GM19193 (cell line): Measurements from ENCODE around the gene TRIM10.

Experiments used
- POLR2A ChIP-seq: IDR thresholded peaks from 4 replicates; pipeline ENCODE4 v1.6.1; 2011; ENCODE audit not compliant: insufficient read depth, insufficient read length; ENCODE audit errors: extremely low read depth

Gene TRIM10

GRCh38 chr6:30162265-30163089, 1.5 kb upstream of the TRIM10 start:
- TF ChIP-seq POLR2A, result no peak

GRCh38 chr6:30160008-30160784, 815 bp downstream of the TRIM10 start:
- TF ChIP-seq POLR2A, result no peak

GRCh38 chr6:30158475-30159040, 2.5 kb downstream of the TRIM10 start:
- no peak for TF ChIP-seq POLR2A

GRCh38 chr6:30157999-30158398, 3.0 kb downstream of the TRIM10 start:
- no peak for TF ChIP-seq POLR2A

GRCh38 chr6:30157581-30157980, 3.4 kb downstream of the TRIM10 start:
- TF ChIP-seq POLR2A, result no peak

GRCh38 chr6:30156774-30157173, 4.2 kb downstream of the TRIM10 start:
- TF ChIP-seq POLR2A, result no peak

GRCh38 chr6:30156262-30156599, 4.8 kb downstream of the TRIM10 start:
- no peak for TF ChIP-seq POLR2A

GRCh38 chr6:30155520-30156261, 5.3 kb downstream of the TRIM10 start:
- no peak for TF ChIP-seq POLR2A

GRCh38 chr6:30154709-30155519, 6.1 kb downstream of the TRIM10 start:
- no peak for TF ChIP-seq POLR2A

- no peak for TF ChIP-seq POLR2A
Observed at GRCh38 chr6:30154061-30154460, 7.0 kb downstream of the TRIM10 start.

GRCh38 chr6:30152910-30153610, 8.0 kb downstream of the TRIM10 start:
- no peak for TF ChIP-seq POLR2A

GRCh38 chr6:30152016-30152673, 8.9 kb downstream of the TRIM10 start:
- TF ChIP-seq POLR2A, result no peak

GRCh38 chr6:30151580-30151979, 9.4 kb downstream of the TRIM10 start:
- TF ChIP-seq POLR2A, result no peak
